ENCODE data around the gene SHC1. TPM values are rescaled to one million over a fixed set of nuclear protein-coding genes. Genes with fewer than 3 reads are reported as not detected.

The SHC1 gene
- total and polyA plus RNA-seq, 3 experiments from 2014 or later: 32.7 to 40.8 (median 37.4) TPM

DNA sequence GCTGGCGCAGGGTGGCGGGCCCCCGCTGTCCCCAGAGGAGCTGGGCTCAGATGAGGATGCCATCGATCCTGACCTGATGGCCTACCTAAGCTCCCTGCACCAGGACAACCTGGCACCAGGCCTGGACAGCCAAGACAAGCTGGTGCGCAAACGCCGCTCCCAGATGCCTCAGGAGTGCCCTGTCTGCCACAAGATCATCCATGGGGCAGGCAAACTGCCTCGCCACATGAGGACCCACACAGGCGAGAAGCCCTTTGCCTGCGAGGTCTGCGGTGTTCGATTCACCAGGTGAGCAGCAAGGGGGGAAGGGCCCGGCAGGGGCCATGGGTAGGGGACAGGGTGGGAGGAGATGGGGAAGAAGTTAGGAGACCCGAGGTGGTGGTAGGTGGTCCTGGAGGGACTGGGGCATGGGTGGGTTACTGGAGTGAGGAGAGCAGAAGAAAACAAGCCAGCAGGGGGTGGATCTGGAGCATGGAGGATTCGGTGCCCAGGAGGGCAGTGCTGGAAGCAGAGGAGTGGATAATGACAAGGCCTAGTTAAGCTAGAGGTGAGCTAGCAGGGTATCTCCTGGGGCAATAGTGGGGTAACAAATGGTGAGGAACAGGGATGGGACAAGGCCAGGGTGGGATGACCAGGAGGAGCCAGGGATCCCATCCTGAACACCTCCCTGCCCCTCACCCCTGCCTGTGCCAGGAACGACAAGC lies 45.1 kb upstream of the SHC1 start:
- Histone ChIP-seq H3K27ac (ENCODE audit: low read depth, low read length) (no peak overlapping the region), H3K4me3 (ENCODE audit: low read length) (no peak overlapping the region)
- POLR2A ChIA-PET: interaction anchor here (1.0 to 1.9 kb wide), 3 partner anchors 11 to 61 kb away, joined by 4 to 6 read pairs (median 5); no protein-coding TSS in a partner anchor

DNA sequence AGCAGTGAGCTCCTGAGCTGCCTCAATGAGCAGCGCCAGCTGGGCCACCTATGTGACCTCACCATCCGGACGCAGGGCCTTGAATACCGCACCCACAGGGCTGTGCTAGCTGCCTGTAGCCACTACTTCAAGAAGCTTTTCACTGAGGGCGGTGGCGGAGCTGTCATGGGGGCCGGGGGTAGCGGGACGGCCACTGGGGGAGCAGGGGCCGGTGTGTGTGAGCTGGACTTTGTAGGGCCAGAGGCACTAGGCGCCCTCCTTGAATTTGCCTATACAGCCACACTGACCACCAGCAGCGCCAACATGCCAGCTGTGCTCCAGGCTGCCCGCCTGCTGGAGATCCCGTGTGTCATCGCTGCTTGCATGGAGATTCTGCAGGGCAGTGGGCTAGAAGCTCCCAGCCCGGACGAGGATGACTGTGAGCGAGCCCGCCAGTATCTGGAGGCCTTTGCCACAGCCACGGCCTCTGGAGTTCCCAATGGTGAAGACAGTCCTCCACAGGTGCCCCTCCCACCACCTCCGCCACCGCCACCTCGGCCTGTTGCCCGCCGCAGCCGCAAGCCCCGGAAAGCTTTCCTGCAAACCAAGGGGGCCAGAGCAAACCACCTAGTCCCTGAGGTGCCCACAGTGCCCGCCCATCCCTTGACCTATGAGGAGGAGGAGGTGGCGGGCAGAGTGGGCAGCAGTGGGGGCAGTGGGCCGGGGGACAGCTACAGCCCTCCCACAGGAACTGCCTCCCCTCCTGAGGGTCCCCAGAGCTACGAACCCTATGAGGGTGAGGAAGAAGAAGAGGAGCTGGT lies 44.4 kb upstream of the SHC1 start:
- Histone ChIP-seq H3K4me1 (ENCODE audit: insufficient read depth, low read length) (peaks cover 87% of the 10 kb centered on the region), H3K36me3 (ENCODE audit: insufficient read depth, low read length) (peaks cover 12% of the 10 kb centered on the region), H3K27ac (ENCODE audit: low read depth, low read length) (no peak overlapping the region), H3K4me3 (ENCODE audit: low read length) (no peak overlapping the region), H3K9me3 (ENCODE audit: low read length) (no peaks in the 10 kb centered on the region), H3K27me3 (ENCODE audit: insufficient read depth, low read length, poor library complexity, severe bottlenecking) (no peaks in the 10 kb centered on the region)
- no peak overlapping the region for H3K4me3 Mint-ChIP-seq
- H3K4me1 Mint-ChIP-seq: peaks cover 55 to 75% (median 70%) of the 10 kb centered on the region in 3 donors
- ChIA-PET POLR2A (interaction anchor here (1.0 to 1.9 kb wide), 3 partner anchors 10 to 60 kb away, joined by 4 to 6 read pairs (median 5); no protein-coding TSS in a partner anchor), CTCF (interaction anchor here (1.1 to 16.7 kb wide), 10 partner anchors 7 to 455 kb away, joined by 3 to 207 read pairs (median 22); partner anchors contain the start of genes FLAD1, LENEP, PBXIP1 and PYGO2)
- peak overlapping the region in 5 of 8 donors; percentile 19 to 87 (median 69) for H3K27ac Mint-ChIP-seq
- no peaks in the 10 kb centered on the region for H3K27me3 Mint-ChIP-seq
- peaks cover 0 to 13% (median 0%) of the 10 kb centered on the region in 3 donors for H3K36me3 Mint-ChIP-seq
- no peak for DNase-seq
- H3K9me3 Mint-ChIP-seq: no peaks in the 10 kb centered on the region

More for the DNA sequence above, 45.1 kb upstream of the SHC1 start:
- CTCF ChIA-PET: interaction anchor here (0.9 to 16.7 kb wide), 16 partner anchors 8 to 456 kb away, joined by 3 to 207 read pairs (median 22); partner anchors contain the start of genes ADAM15, CKS1B, FLAD1 and LENEP
- Histone ChIP-seq H3K27me3 (ENCODE audit: insufficient read depth, low read length, poor library complexity, severe bottlenecking) (no peaks in the 10 kb centered on the region), H3K36me3 (ENCODE audit: insufficient read depth, low read length) (peaks cover 12% of the 10 kb centered on the region), H3K4me1 (ENCODE audit: insufficient read depth, low read length) (peaks cover 79% of the 10 kb centered on the region), H3K9me3 (ENCODE audit: low read length) (no peaks in the 10 kb centered on the region)
- H3K9me3 Mint-ChIP-seq: no peaks in the 10 kb centered on the region
- H3K27ac Mint-ChIP-seq: peak overlapping the region; percentile 50 to 89 (median 74)
- peaks cover 0 to 13% (median 0%) of the 10 kb centered on the region in 3 donors for H3K36me3 Mint-ChIP-seq
- DNase-seq: no peak
- peaks cover 48 to 67% (median 63%) of the 10 kb centered on the region in 3 donors for H3K4me1 Mint-ChIP-seq
- no peaks in the 10 kb centered on the region for H3K27me3 Mint-ChIP-seq
- H3K4me3 Mint-ChIP-seq: peak overlapping the region in 6 of 7 donors; percentile 42 to 58 (median 47)

DNA sequence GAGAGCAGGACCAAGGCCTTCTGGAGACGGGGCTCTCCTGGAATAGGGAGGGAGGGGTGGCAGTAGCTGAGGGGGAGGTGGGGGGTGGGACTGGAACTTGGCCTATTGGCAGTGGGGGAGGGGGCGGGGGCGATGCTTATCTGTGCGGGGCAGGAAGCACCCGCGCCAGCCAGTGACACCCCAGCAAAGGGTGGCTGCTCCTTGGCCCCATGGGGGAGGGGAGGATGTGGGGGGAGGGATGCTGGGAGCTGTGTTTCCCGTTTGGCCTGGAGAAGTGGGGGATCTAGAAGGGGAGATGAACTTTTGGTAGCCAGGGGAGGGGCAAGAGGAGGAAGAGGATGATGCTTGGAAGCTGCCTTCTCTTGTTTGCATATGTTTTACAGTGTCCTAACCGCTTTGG lies 43.1 kb upstream of the SHC1 start:
- peaks cover 0 to 13% (median 0%) of the 10 kb centered on the region in 3 donors for H3K36me3 Mint-ChIP-seq
- no peaks in the 10 kb centered on the region for H3K27me3 Mint-ChIP-seq
- CTCF ChIA-PET: interaction anchor here (1.0 to 16.7 kb wide), 4 partner anchors 15 to 52 kb away, joined by 3 to 207 read pairs (median 4); partner anchors contain the start of genes CKS1B, LENEP, PYGO2 and ZBTB7B
- peak overlapping the region; percentile 38 for H3K27ac ChIP-seq (ENCODE audit: low read depth, low read length)
- peak in 1 of 5 donors; percentile 54 for DNase-seq
- H3K27ac Mint-ChIP-seq: peak overlapping the region; percentile 78 to 93 (median 86)
- peaks cover 12% of the 10 kb centered on the region for H3K36me3 ChIP-seq (ENCODE audit: insufficient read depth, low read length)
- POLR2A ChIA-PET: interaction anchor here (0.7 kb wide), 1 partner anchor 14 kb away, joined by 4 read pairs; no protein-coding TSS in a partner anchor
- no peaks in the 10 kb centered on the region for H3K9me3 ChIP-seq (ENCODE audit: low read length)
- H3K4me1 Mint-ChIP-seq: peaks cover 59 to 83% (median 74%) of the 10 kb centered on the region in 3 donors
- H3K4me3 ChIP-seq (ENCODE audit: low read length): peak overlapping the region; percentile 51
- H3K4me1 ChIP-seq (ENCODE audit: insufficient read depth, low read length): peaks cover 89% of the 10 kb centered on the region
- H3K27me3 ChIP-seq (ENCODE audit: insufficient read depth, low read length, poor library complexity, severe bottlenecking): no peaks in the 10 kb centered on the region
- peak overlapping the region in 4 of 7 donors; percentile 41 to 71 (median 50) for H3K4me3 Mint-ChIP-seq
- no peaks in the 10 kb centered on the region for H3K9me3 Mint-ChIP-seq

GRCh38 chr1:155012776-155013602 lies 42.4 kb upstream of the SHC1 start:
- H3K4me1 ChIP-seq (ENCODE audit: insufficient read depth, low read length): peaks cover 88% of the 10 kb centered on the region
- no peak for DNase-seq
- Mint-ChIP-seq H3K27me3 (no peaks in the 10 kb centered on the region), H3K4me1 (peaks cover 60 to 88% (median 72%) of the 10 kb centered on the region in 3 donors), H3K36me3 (peaks cover 0 to 13% (median 0%) of the 10 kb centered on the region in 3 donors), H3K9me3 (no peaks in the 10 kb centered on the region), H3K4me3 (peak overlapping the region; percentile 19 to 80 (median 33)), H3K27ac (peak overlapping the region; percentile 69 to 93 (median 84))
- no peak overlapping the region for H3K27ac ChIP-seq (ENCODE audit: low read depth, low read length)
- H3K9me3 ChIP-seq (ENCODE audit: low read length): no peaks in the 10 kb centered on the region
- peaks cover 12% of the 10 kb centered on the region for H3K36me3 ChIP-seq (ENCODE audit: insufficient read depth, low read length)
- CTCF ChIA-PET: interaction anchor here (0.8 to 16.7 kb wide), 7 partner anchors 14 to 61 kb away, joined by 3 to 207 read pairs (median 3); partner anchors contain the start of genes CKS1B, FLAD1, LENEP and PBXIP1
- H3K4me3 ChIP-seq (ENCODE audit: low read length): peak overlapping the region; percentile 51
- H3K27me3 ChIP-seq (ENCODE audit: insufficient read depth, low read length, poor library complexity, severe bottlenecking): no peaks in the 10 kb centered on the region
- POLR2A ChIA-PET: no interaction called here

- ChIA-PET CTCF (interaction anchor here (0.8 to 16.7 kb wide), 8 partner anchors 14 to 60 kb away, joined by 3 to 207 read pairs (median 6); partner anchors contain the start of genes FLAD1, LENEP, PBXIP1 and PYGO2), POLR2A (interaction anchor here (0.7 kb wide), 1 partner anchor 56 kb away, joined by 3 read pairs; the partner anchor contains the start of gene PBXIP1)
- Histone ChIP-seq H3K27ac (ENCODE audit: low read depth, low read length) (no peak overlapping the region), H3K9me3 (ENCODE audit: low read length) (no peaks in the 10 kb centered on the region), H3K27me3 (ENCODE audit: insufficient read depth, low read length, poor library complexity, severe bottlenecking) (no peaks in the 10 kb centered on the region), H3K4me1 (ENCODE audit: insufficient read depth, low read length) (peaks cover 90% of the 10 kb centered on the region), H3K4me3 (ENCODE audit: low read length) (peak overlapping the region; percentile 51), H3K36me3 (ENCODE audit: insufficient read depth, low read length) (peaks cover 12% of the 10 kb centered on the region)
- Mint-ChIP-seq H3K27ac (peak overlapping the region in 6 of 8 donors; percentile 69 to 92 (median 86)), H3K9me3 (no peaks in the 10 kb centered on the region), H3K27me3 (no peaks in the 10 kb centered on the region), H3K36me3 (peaks cover 0 to 13% (median 0%) of the 10 kb centered on the region in 3 donors), H3K4me3 (peak overlapping the region in 2 of 7 donors; percentile 19 to 23), H3K4me1 (peaks cover 54 to 90% (median 67%) of the 10 kb centered on the region in 3 donors)
- no peak for DNase-seq
These were observed 41.5 kb upstream of the SHC1 start for GRCh38 chr1:155012026-155012546.

DNA sequence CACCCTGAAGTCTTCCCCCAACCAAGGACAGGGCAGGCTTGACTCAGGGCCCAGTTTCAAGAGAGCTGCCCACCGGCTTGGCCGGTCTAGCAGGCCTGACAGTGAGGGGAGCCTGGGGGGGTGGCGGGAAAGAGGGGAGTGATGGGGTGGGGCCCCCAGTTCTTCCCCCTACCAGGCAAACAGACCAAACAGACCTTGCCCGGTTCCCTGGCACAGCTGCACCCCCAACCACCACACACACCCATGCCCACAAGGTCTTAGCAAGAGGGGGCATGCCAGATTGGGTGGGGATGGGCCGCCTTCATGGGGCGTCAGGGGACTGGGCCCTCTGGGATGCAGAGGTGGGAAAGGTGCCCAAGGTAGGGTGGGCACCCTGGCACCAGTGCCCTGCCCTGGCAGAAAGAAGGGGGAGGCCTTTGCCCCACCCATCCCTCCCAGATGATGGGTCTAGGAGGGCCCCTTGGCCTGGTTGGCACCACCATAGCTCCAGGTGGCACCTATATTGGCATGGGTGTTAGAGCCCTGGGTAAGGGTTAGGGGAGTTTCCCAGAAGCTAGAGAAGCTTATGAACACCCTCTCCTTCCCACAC lies 41.0 kb upstream of the SHC1 start:
- no peaks in the 10 kb centered on the region for H3K27me3 ChIP-seq (ENCODE audit: insufficient read depth, low read length, poor library complexity, severe bottlenecking)
- H3K4me1 ChIP-seq (ENCODE audit: insufficient read depth, low read length): peaks cover 90% of the 10 kb centered on the region
- POLR2A ChIA-PET: interaction anchor here (0.6 to 0.7 kb wide), 2 partner anchors 33 to 56 kb away, joined by 3 to 5 read pairs; partner anchors contain the start of gene PBXIP1
- no peak overlapping the region for H3K27ac ChIP-seq (ENCODE audit: low read depth, low read length)
- H3K36me3 ChIP-seq (ENCODE audit: insufficient read depth, low read length): peaks cover 12% of the 10 kb centered on the region
- Mint-ChIP-seq H3K27ac (peak overlapping the region in 6 of 8 donors; percentile 29 to 92 (median 62)), H3K27me3 (no peaks in the 10 kb centered on the region), H3K4me1 (peaks cover 58 to 90% (median 67%) of the 10 kb centered on the region in 3 donors), H3K9me3 (no peaks in the 10 kb centered on the region), H3K4me3 (peak overlapping the region in 3 of 7 donors; percentile 11 to 37 (median 23)), H3K36me3 (peaks cover 0 to 13% (median 0%) of the 10 kb centered on the region in 3 donors)
- H3K4me3 ChIP-seq (ENCODE audit: low read length): peak overlapping the region; percentile 79
- no peak for DNase-seq
- CTCF ChIA-PET: interaction anchor here (0.7 to 16.7 kb wide), 5 partner anchors 13 to 161 kb away, joined by 3 to 207 read pairs (median 5); partner anchors contain the start of genes FLAD1, KRTCAP2, LENEP and PYGO2
- H3K9me3 ChIP-seq (ENCODE audit: low read length): no peaks in the 10 kb centered on the region
